Dermis blood vessel endothelial cell (primary cell): Measurements from ENCODE around the gene SHFL. TPM values are rescaled to one million over a fixed set of nuclear protein-coding genes. Genes with fewer than 3 reads are reported as not detected.

Source experiments
- DNase-seq: peaks from one replicate; pipeline ENCODE4 v3.0.0; 2010
- total RNA-seq: library from RNA; depleted of rRNA; stranded (reverse); fragments of >200 nt; gene quantifications from 2 replicates; pipeline ENCODE4 v1.2.3, GENCODE V29; 2014

SHFL gene
- 29.4 and 31.6 TPM in 2 replicates for total RNA-seq

- DNase-seq, result peak; percentile 66
Measured at GRCh38 chr19:10085641-10086590, at the start of gene SHFL. Gene SHFL (plus strand): TSS chr19:10086317. CDS start chr19:10086428, 111 bp downstream.

GRCh38 chr19:10036601-10037071 lies 49.5 kb upstream of the SHFL start:
- peak; percentile 10 for DNase-seq

GRCh38 chr19:10037367-10037766 lies 48.8 kb upstream of the SHFL start:
- DNase-seq, result no peak

GRCh38 chr19:10037809-10038208 lies 48.3 kb upstream of the SHFL start:
- no peak for DNase-seq

GRCh38 chr19:10043286-10043927 lies 42.7 kb upstream of the SHFL start:
- DNase-seq, result peak; percentile 10

- peak; percentile 19 for DNase-seq
Measured at GRCh38 chr19:10044390-10044789, 41.7 kb upstream of the SHFL start.

GRCh38 chr19:10045371-10045770 lies 40.7 kb upstream of the SHFL start:
- DNase-seq, result no peak

GRCh38 chr19:10049626-10050025 lies 36.5 kb upstream of the SHFL start:
- no peak for DNase-seq

- DNase-seq, result no peak
Measured at GRCh38 chr19:10052602-10053360, 33.3 kb upstream of the SHFL start.

GRCh38 chr19:10061717-10062310 lies 24.3 kb upstream of the SHFL start:
- peak; percentile 13 for DNase-seq

GRCh38 chr19:10068205-10068604 lies 17.9 kb upstream of the SHFL start:
- no peak for DNase-seq

GRCh38 chr19:10069046-10069445 lies 17.1 kb upstream of the SHFL start:
- DNase-seq, result no peak

GRCh38 chr19:10070730-10071446 lies 15.2 kb upstream of the SHFL start:
- DNase-seq, result no peak

GRCh38 chr19:10074153-10074552 lies 12.0 kb upstream of the SHFL start:
- peak; percentile 57 for DNase-seq

GRCh38 chr19:10076535-10076934 lies 9.6 kb upstream of the SHFL start:
- DNase-seq, result no peak

GRCh38 chr19:10078329-10078728 lies 7.8 kb upstream of the SHFL start:
- no peak for DNase-seq

- DNase-seq, result no peak
Measured at GRCh38 chr19:10079031-10079453, 7.1 kb upstream of the SHFL start.

GRCh38 chr19:10083911-10084310 lies 2.2 kb upstream of the SHFL start:
- no peak for DNase-seq

GRCh38 chr19:10084803-10085202 lies 1.3 kb upstream of the SHFL start:
- DNase-seq, result no peak

- no peak for DNase-seq
Measured at GRCh38 chr19:10086591-10087192, 575 bp downstream of the SHFL start.

- no peak for DNase-seq
Measured at GRCh38 chr19:10087296-10088061, 1.4 kb downstream of the SHFL start.
